ENCODE results near the gene PIGL. TPM values are rescaled to one million over a fixed set of nuclear protein-coding genes. Genes with fewer than 3 reads are reported as not detected.

PIGL gene
- total RNA-seq, 1 experiment from 2014 or later: 35.2 TPM

DNA sequence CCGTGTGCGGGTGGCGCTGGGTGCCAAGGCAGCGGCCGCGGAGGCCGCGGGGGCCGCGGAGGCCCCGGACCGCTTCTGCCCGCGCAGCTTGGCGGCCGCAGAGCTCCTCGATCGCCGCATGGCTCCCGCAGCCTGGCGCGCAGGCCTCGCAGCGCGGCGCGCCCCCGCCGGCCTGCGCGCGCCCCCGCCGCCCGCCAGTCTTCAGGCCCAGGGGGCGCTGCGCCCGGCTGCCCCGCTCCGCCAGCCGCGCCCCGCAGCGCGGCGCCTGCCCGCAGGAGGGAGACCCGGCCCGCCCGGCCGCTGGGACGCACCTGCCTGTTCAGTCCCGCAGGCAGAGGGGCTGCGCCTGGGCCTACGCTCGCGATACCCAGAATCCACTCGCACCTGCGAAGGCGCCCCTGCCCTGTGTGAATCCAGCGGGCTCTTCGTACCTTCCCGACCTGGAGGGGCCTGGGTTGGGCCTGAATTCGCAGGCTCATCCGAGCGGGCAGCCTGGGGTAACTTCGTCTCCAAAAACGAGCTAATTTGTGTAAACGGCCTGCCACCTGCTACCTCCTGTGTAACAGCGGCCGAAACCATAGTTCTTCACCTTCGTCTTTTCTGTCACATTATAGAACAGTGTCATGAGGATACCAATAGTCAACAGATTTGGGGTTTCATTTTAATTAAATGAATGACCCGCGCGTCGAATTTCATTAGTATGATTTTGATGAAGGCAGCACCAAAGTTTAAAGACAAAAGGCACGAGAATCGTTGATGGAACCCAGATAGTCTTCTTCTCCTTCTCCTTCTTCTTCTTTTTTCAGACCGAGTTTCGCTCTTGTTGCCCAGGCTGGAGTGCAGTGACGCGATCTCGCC lies 136.5 kb downstream of the PIGL start, which contains the start of gene CENPV:
TSS of gene CENPV (minus strand) at position 153 of the 858 bp plus-strand sequence. CDS start at position 120, 33 bp downstream.
- peak; percentile 36 to 51 for DNase-seq
- Histone ChIP-seq H3K4me1 (no peaks in the 10 kb centered on the region; the same call in 1 of the 2 replicates), H3K27me3 (no peaks in the 10 kb centered on the region), H3K36me3 (no peaks in the 10 kb centered on the region), H3K27ac (peak within 1 kb of the TSS; percentile 15; the same call in 1 of the 2 replicates), H3K4me3 (peak within 1 kb of the TSS; percentile 62), H3K9me3 (replicated peaks) (0 out of 2 replicates have a peak, but pooled peaks cover 4% of the 10 kb centered on the region)

GRCh38 chr17:16354585-16354984 lies 137.6 kb downstream of the PIGL start:
- Histone ChIP-seq H3K27me3 (no peaks in the 10 kb centered on the region), H3K36me3 (no peaks in the 10 kb centered on the region), H3K27ac (no peak overlapping the region), H3K9me3 (replicated peaks) (0 out of 2 replicates have a peak, but pooled peaks cover 4% of the 10 kb centered on the region), H3K4me1 (no peaks in the 10 kb centered on the region; the same call in 1 of the 2 replicates), H3K4me3 (no peak overlapping the region)
- DNase-seq: no peak

- Histone ChIP-seq H3K4me1 (no peaks in the 10 kb centered on the region), H3K9me3 (replicated peaks) (0 out of 2 replicates have a peak, but pooled peaks cover 4% of the 10 kb centered on the region), H3K36me3 (no peaks in the 10 kb centered on the region), H3K27me3 (no peaks in the 10 kb centered on the region), H3K4me3 (no peak overlapping the region), H3K27ac (no peak overlapping the region)
- no peak for DNase-seq
Measured at GRCh38 chr17:16358394-16358793, 141.4 kb downstream of the PIGL start.

- Histone ChIP-seq H3K4me3 (no peak overlapping the region), H3K36me3 (no peaks in the 10 kb centered on the region), H3K4me1 (no peaks in the 10 kb centered on the region), H3K9me3 (replicated peaks) (no peaks in the 10 kb centered on the region), H3K27me3 (no peaks in the 10 kb centered on the region), H3K27ac (no peak overlapping the region)
- DNase-seq: no peak
Measured at GRCh38 chr17:16361874-16362273, 144.9 kb downstream of the PIGL start.

GRCh38 chr17:16363749-16364536 lies 146.9 kb downstream of the PIGL start:
- Histone ChIP-seq H3K27ac (no peak overlapping the region), H3K27me3 (no peaks in the 10 kb centered on the region), H3K9me3 (replicated peaks) (no peaks in the 10 kb centered on the region), H3K4me3 (no peak overlapping the region), H3K36me3 (no peaks in the 10 kb centered on the region), H3K4me1 (no peaks in the 10 kb centered on the region)
- DNase-seq: peak; percentile 90 to 98

GRCh38 chr17:16364625-16365024 lies 147.6 kb downstream of the PIGL start:
- no peaks in the 10 kb centered on the region for H3K36me3 ChIP-seq
- no peak overlapping the region for H3K4me3 ChIP-seq
- no peak for DNase-seq

GRCh38 chr17:16371742-16372141 lies 154.7 kb downstream of the PIGL start:
- no peaks in the 10 kb centered on the region for H3K36me3 ChIP-seq
- no peak overlapping the region for H3K4me3 ChIP-seq
- H3K27ac ChIP-seq: no peak overlapping the region
- H3K9me3 ChIP-seq (replicated peaks): no peaks in the 10 kb centered on the region
- H3K4me1 ChIP-seq: no peaks in the 10 kb centered on the region
- DNase-seq: peak; percentile 40 to 78
- no peaks in the 10 kb centered on the region for H3K27me3 ChIP-seq

More at GRCh38 chr17:16364625-16365024, 147.6 kb downstream of the PIGL start:
- Histone ChIP-seq H3K27ac (no peak overlapping the region), H3K27me3 (no peaks in the 10 kb centered on the region), H3K4me1 (no peaks in the 10 kb centered on the region), H3K9me3 (replicated peaks) (no peaks in the 10 kb centered on the region)

GRCh38 chr17:16374146-16374938 lies 157.3 kb downstream of the PIGL start:
- H3K27me3 ChIP-seq: no peaks in the 10 kb centered on the region
- no peaks in the 10 kb centered on the region for H3K36me3 ChIP-seq
- no peak for DNase-seq
- no peaks in the 10 kb centered on the region for H3K9me3 ChIP-seq (replicated peaks)
- no peaks in the 10 kb centered on the region for H3K4me1 ChIP-seq
- H3K4me3 ChIP-seq: no peak overlapping the region
- no peak overlapping the region for H3K27ac ChIP-seq

Other genes with a start within 250 kb of the PIGL start
- gene ZSWIM7, start 217.5 kb upstream of the PIGL start, total RNA-seq (2014; rRNA removed; shearing (Covaris generic)): 76.7 and 81.6 TPM in 2 replicates
- gene TTC19, start 217.4 kb upstream of the PIGL start, total RNA-seq (2014; rRNA removed; shearing (Covaris generic)): 59.5 and 70.4 TPM in 2 replicates
- 245 and 274 TPM in 2 replicates for gene NCOR1, start 1.7 kb upstream of the PIGL start, total RNA-seq (2014; rRNA removed; shearing (Covaris generic))
- gene CENPV, start 136.3 kb downstream of the PIGL start, total RNA-seq (2014; rRNA removed; shearing (Covaris generic)): 50.2 and 51.5 TPM in 2 replicates
- gene UBB, start 163.9 kb downstream of the PIGL start, total RNA-seq (2014; rRNA removed; shearing (Covaris generic)): 2,921 and 3,511 TPM in 2 replicates
- 0.42 and 0.63 TPM in 2 replicates for gene TRPV2, start 198.4 kb downstream of the PIGL start, total RNA-seq (2014; rRNA removed; shearing (Covaris generic))

Data from SJCRH30 (cell line).